Endothelial cell of umbilical vein (primary cell): Measurements from ENCODE around the gene CYBRD1. TPM values are rescaled to one million over a fixed set of nuclear protein-coding genes. Genes with fewer than 3 reads are reported as not detected.
A peak's percentile ranks its signal among the peaks of the same experiment; 100 is the strongest.

Source experiments
- BruUV-seq: library from RNA; stranded (reverse); fragments of 400-500 nt; replicated peaks from 2 replicates; lab custom pipeline; 2021; lab: Mats Ljungman, UMichigan
- CTCF ChIA-PET: fragments of 300-600, 350-600 bp; sonication (Branson Sonifier 250); formaldehyde crosslinking; loops from one replicate; lab custom pipeline; 2021; ENCODE audit warnings: antibody characterized with exemption, inconsistent platforms; lab: Charles Lee
- POLR2A ChIA-PET: fragments of 300-600, 350-600 bp; sonication (Branson Sonifier 250); formaldehyde crosslinking; loops from one replicate; lab custom pipeline; 2021; ENCODE audit warnings: antibody characterized with exemption, inconsistent platforms; lab: Charles Lee
- DNase-seq: peaks from one replicate; pipeline ENCODE4 v3.0.0-alpha.2; 2011; ENCODE audit warnings: low read depth, low spot score
- FAIRE-seq: peaks from 2 replicates; lab custom pipeline; 2011; peaks lifted over from hg19 to GRCh38; lab: Jason Lieb, UNC
- H2AFZ ChIP-seq: 2 replicates; pipeline ENCODE4 v1.6.0; 2012; ENCODE audit warnings: low read depth, low read length, control low read depth, inconsistent platforms
- H3K27ac ChIP-seq: 2 replicates; pipeline ENCODE4 v1.5.1; 2011; ENCODE audit warnings: low read depth, mild to moderate bottlenecking, control low read depth, low read length, moderate library complexity; ENCODE audit not compliant: insufficient read depth
- H3K27me3 ChIP-seq, 2 experiments: 2 replicates each; pipeline versions ENCODE4 v1.6.0 to v1.6.1; 2011; ENCODE audit warnings: low read length in 2 of 2, mixed read lengths in 1 of 2; ENCODE audit not compliant: control insufficient read depth in 2 of 2, insufficient read depth in 2 of 2
- H3K36me3 ChIP-seq, 2 experiments: 2 replicates in 1 of 2; 3 replicates in 1 of 2; pipeline ENCODE4 v1.5.1; 2011; ENCODE audit warnings: low read length in 2 of 2, mild to moderate bottlenecking in 1 of 2, moderate library complexity in 1 of 2; ENCODE audit not compliant: control insufficient read depth in 2 of 2, insufficient read depth in 2 of 2; ENCODE audit errors: extremely low read depth in 1 of 2
- H3K4me1 ChIP-seq: 3 replicates; pipeline ENCODE4 v1.5.1; 2011; ENCODE audit warnings: mild to moderate bottlenecking, low read length; ENCODE audit not compliant: control insufficient read depth, insufficient read depth; ENCODE audit errors: extremely low read depth
- H3K4me2 ChIP-seq: 2 replicates; pipeline ENCODE4 v1.6.1; 2011; ENCODE audit warnings: low read length, control low read depth, mixed read lengths; ENCODE audit not compliant: insufficient read depth
- H3K4me3 ChIP-seq, 3 experiments: fragments of 200-600 bp in 1 of 3; sonication (generic), shearing (Covaris generic) in 1 of 3; replicated peaks in 1 of 3; 2 replicates each; pipeline ENCODE4 v1.5.1; 2011 to 2016; ENCODE audit warnings: control low read depth in 3 of 3, low read length in 3 of 3, mild to moderate bottlenecking in 2 of 3, inconsistent platforms in 1 of 3, low read depth in 1 of 3, moderate library complexity in 1 of 3; ENCODE audit not compliant: insufficient read depth in 1 of 3
- H3K79me2 ChIP-seq: 2 replicates; pipeline ENCODE4 v1.6.0; 2012; ENCODE audit warnings: low read length, inconsistent platforms; ENCODE audit not compliant: control insufficient read depth, insufficient read depth
- H3K9ac ChIP-seq: replicated peaks from 2 replicates; pipeline ENCODE3; 2011; ENCODE audit warnings: low read length, control low read depth; ENCODE audit not compliant: insufficient read depth; ENCODE audit errors: extremely low read depth
- H3K9me1 ChIP-seq: replicated peaks from 3 replicates; pipeline ENCODE4 v1.6.0; 2011; ENCODE audit warnings: mild to moderate bottlenecking, low read length; ENCODE audit not compliant: control insufficient read depth, insufficient read depth; ENCODE audit errors: extremely low read depth
- H3K9me3 ChIP-seq: replicated peaks from 2 replicates; pipeline ENCODE4 v1.5.1; 2012; ENCODE audit warnings: low read length, inconsistent platforms; ENCODE audit not compliant: control insufficient read depth, insufficient read depth
- H4K20me1 ChIP-seq: replicated peaks from 2 replicates; pipeline ENCODE3; 2011; ENCODE audit warnings: mild to moderate bottlenecking, low read length; ENCODE audit not compliant: control insufficient read depth, insufficient read depth; ENCODE audit errors: extremely low read depth
- CTCF ChIP-seq, 2 donors: IDR thresholded peaks; 1 replicate in 1 of 2; 2 replicates in 1 of 2; pipeline ENCODE4 v1.5.1; 2011; ENCODE audit warnings: low read length in 2 of 2, mild to moderate bottlenecking in 2 of 2, moderate library complexity in 2 of 2, control low read depth in 1 of 2, inconsistent platforms in 1 of 2, low read depth in 1 of 2; ENCODE audit not compliant: insufficient read depth in 1 of 2; ENCODE audit errors: extremely low read depth in 1 of 2
- EZH2 ChIP-seq: IDR thresholded peaks from 2 replicates; pipeline ENCODE4 v1.6.1; 2012; ENCODE audit warnings: borderline replicate concordance, low read depth, mild to moderate bottlenecking, moderate library complexity, low read length, inconsistent platforms; ENCODE audit not compliant: severe bottlenecking
- FOS ChIP-seq: IDR thresholded peaks from 2 replicates; pipeline ENCODE4 v1.6.1; 2011; ENCODE audit warnings: mild to moderate bottlenecking, low read length, moderate library complexity, borderline replicate concordance; ENCODE audit not compliant: insufficient read depth
- GATA2 ChIP-seq: IDR thresholded peaks from 2 replicates; pipeline ENCODE4 v1.7.0; 2011; ENCODE audit warnings: low read depth, mild to moderate bottlenecking, moderate library complexity, mixed read lengths, low read length; ENCODE audit not compliant: insufficient read length, insufficient read depth
- JUN ChIP-seq: IDR thresholded peaks from 2 replicates; pipeline ENCODE4 v1.6.1; 2011; ENCODE audit warnings: borderline replicate concordance, low read depth; ENCODE audit not compliant: insufficient read length, insufficient read depth
- MAX ChIP-seq: IDR thresholded peaks from 2 replicates; pipeline ENCODE4 v1.6.1; 2011; ENCODE audit not compliant: insufficient read depth, insufficient read length
- MYC ChIP-seq: IDR thresholded peaks from one replicate; pipeline ENCODE4 v1.6.1; 2011; ENCODE audit warnings: mild to moderate bottlenecking, low read depth, low read length
- POLR2A ChIP-seq: IDR thresholded peaks from 2 replicates; pipeline ENCODE4 v1.6.1; 2012; ENCODE audit warnings: low read depth, mild to moderate bottlenecking, control low read depth, low read length
- POLR2AphosphoS5 ChIP-seq: IDR thresholded peaks from 2 replicates; pipeline ENCODE4 v1.6.1; 2012; ENCODE audit warnings: low read depth, mild to moderate bottlenecking, control low read depth, low read length, moderate library complexity; ENCODE audit not compliant: insufficient read depth
- dilution Hi-C: fragments of 300-500 bp; cut with MboI; formaldehyde crosslinking; loops from one replicate; pipeline ENCODE4 v1.15.0; 2019; ENCODE audit warnings: low sequenced_read_pairs; ENCODE audit not compliant: extremely low pct_ligation_motif_present
- intact Hi-C: fragments of 100-400 bp; cut with micrococcal nuclease; formaldehyde crosslinking; loops from one replicate; pipeline ENCODE4 v1.10.0; 2022
- polyA plus RNA-seq, 4 experiments: library from polyadenylated mRNA; depleted of rRNA in 3 of 4; stranded (reverse) in 3 of 4; unstranded in 1 of 4; fragments of >200 nt; gene quantifications; 2 replicates each; pipeline versions ENCODE4 v1.2.1 to v1.2.3, GENCODE V29; 2011 to 2012; ENCODE audit warnings: missing spikeins in 1 of 4
- total RNA-seq: library from RNA; stranded (reverse); gene quantifications from 2 replicates; pipeline ENCODE4 v1.2.3, GENCODE V29; 2021

CYBRD1 gene
- total and polyA plus RNA-seq, 2 donors (not counting 3 experiments of a cell fraction or from before 2014, with no cell fraction given): 23.1 to 24.8 TPM

DNA sequence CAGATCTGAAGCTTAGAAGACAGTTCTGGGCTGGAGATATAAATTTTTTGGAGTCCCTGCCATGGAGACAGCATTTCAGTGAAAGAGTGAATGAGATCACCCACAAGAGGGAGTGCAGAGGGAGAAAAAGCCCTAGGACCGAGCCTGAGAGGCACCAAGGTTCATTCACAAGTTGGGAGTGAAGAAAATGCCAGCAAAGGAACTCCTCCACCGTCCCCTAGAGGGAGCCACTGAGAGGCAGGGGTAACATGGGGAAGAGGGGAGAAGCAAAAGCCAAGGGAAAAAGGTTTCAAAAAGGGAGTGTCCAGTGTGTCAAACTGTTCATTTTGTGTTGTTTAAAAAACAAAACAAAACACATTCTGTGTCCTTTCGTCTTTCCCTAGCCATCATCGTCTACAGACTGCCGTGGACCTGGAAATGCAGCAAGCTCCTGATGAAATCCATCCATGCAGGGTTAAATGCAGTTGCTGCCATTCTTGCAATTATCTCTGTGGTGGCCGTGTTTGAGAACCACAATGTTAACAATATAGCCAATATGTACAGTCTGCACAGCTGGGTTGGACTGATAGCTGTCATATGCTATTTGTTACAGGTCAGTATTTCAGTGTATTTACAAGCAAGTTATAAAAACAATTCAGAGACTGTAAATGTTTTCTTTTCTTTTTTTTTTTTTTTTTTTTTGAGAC is 19.1 kb downstream of the CYBRD1 start:
- CTCF ChIA-PET: interaction anchor here (0.7 to 1.7 kb wide), 2 partner anchors 10 to 21 kb away, joined by 3 to 9 read pairs; no protein-coding TSS in a partner anchor
- intact Hi-C loops: no loop called here
- POLR2A ChIA-PET: no interaction called here
- no peak for DNase-seq
- Histone ChIP-seq H3K4me1 (peaks cover 5% of the 10 kb centered on the region), H2AFZ (no peak overlapping the region), H3K36me3 (peaks cover 0 to 3% of the 10 kb centered on the region in 2 experiments), H3K27ac (no peak overlapping the region), H4K20me1 (no peaks in the 10 kb centered on the region), H3K9me3 (no peaks in the 10 kb centered on the region), H3K9ac (no peak overlapping the region), H3K79me2 (no peaks in the 10 kb centered on the region), H3K4me3 (no peak overlapping the region), H3K4me2 (no peak overlapping the region), H3K27me3 (no peaks in the 10 kb centered on the region), H3K9me1 (no peaks in the 10 kb centered on the region)
- no peak for FAIRE-seq
- dilution Hi-C loops: no loop called here
- TF ChIP-seq MYC (no peak), CTCF (IDR thresholded peaks at IDR 0.05; ENCODE audit: extremely low read depth in 1 of 2, insufficient read depth in 1 of 2, low read depth in 1 of 2, low read length in 2 of 2) (peak; percentile 19 to 21)
- BruUV-seq: no TSS peak

GRCh38 chr2:171545086-171545485 is 22.8 kb downstream of the CYBRD1 start:
- BruUV-seq: no TSS peak
- Histone ChIP-seq H2AFZ (no peak overlapping the region), H3K4me1 (peaks cover 5% of the 10 kb centered on the region), H3K9me3 (no peaks in the 10 kb centered on the region), H3K4me2 (no peak overlapping the region), H3K27me3 (no peaks in the 10 kb centered on the region), H3K36me3 (peaks cover 0 to 3% of the 10 kb centered on the region in 2 experiments), H3K27ac (no peak overlapping the region), H3K9me1 (no peaks in the 10 kb centered on the region), H4K20me1 (no peaks in the 10 kb centered on the region), H3K9ac (no peak overlapping the region), H3K79me2 (no peaks in the 10 kb centered on the region), H3K4me3 (no peak overlapping the region)
- TF ChIP-seq EZH2 (no peak), JUN (no peak), GATA2 (no peak), FOS (no peak), POLR2AphosphoS5 (no peak), CTCF (IDR thresholded peaks at IDR 0.05; ENCODE audit: extremely low read depth in 1 of 2, insufficient read depth in 1 of 2, low read depth in 1 of 2, low read length in 2 of 2) (no peak), MYC (no peak), POLR2A (no peak), MAX (no peak)
- POLR2A ChIA-PET: no interaction called here
- no peak for DNase-seq
- no peak for FAIRE-seq
- intact Hi-C loops (no loop called here), dilution Hi-C loops (no loop called here)
- CTCF ChIA-PET: no interaction called here
